GM12878 (cell line): ENCODE data around the gene ZNF169. TPM values are rescaled to one million over a fixed set of nuclear protein-coding genes. Genes with fewer than 3 reads are reported as not detected.

Source experiments
- CEBPZ ChIP-seq: fragments of 150-350 bp; IDR thresholded peaks from 2 replicates; pipeline ENCODE4 v1.6.1; 2016; ENCODE audit warnings: low read depth, low read length
- CUX1 ChIP-seq: IDR thresholded peaks from 2 replicates; pipeline ENCODE4 v1.6.1; 2012; ENCODE audit warnings: improper control_type of control experiment, low read depth, low read length; ENCODE audit not compliant: insufficient replicate concordance
- HCFC1 ChIP-seq: fragments of 150-350 bp; IDR thresholded peaks from 2 replicates; pipeline ENCODE4 v1.6.1; 2014; ENCODE audit warnings: low read length
- HSF1 ChIP-seq: fragments of 150-350 bp; IDR thresholded peaks from 2 replicates; pipeline ENCODE4 v1.6.1; 2014; ENCODE audit warnings: mild to moderate bottlenecking, low read depth, low read length
- IKZF1 ChIP-seq: fragments of 450-650 bp; conservative IDR thresholded peaks from 2 replicates; pipeline ENCODE4 v1.6.1; 2017; ENCODE audit warnings: antibody characterized with exemption, mild to moderate bottlenecking
- NR2F1 ChIP-seq: fragments of 450-650 bp; conservative IDR thresholded peaks from 2 replicates; pipeline ENCODE4 v1.6.1; 2017; ENCODE audit warnings: mild to moderate bottlenecking
- PBX3 ChIP-seq: IDR thresholded peaks from 2 replicates; pipeline ENCODE4 v1.6.1; 2011; ENCODE audit warnings: mild to moderate bottlenecking, low read depth, low read length, moderate library complexity; ENCODE audit not compliant: insufficient replicate concordance
- RELB ChIP-seq: fragments of 450-650 bp; IDR thresholded peaks from 2 replicates; pipeline ENCODE4 v1.6.1; 2017; ENCODE audit warnings: low read depth, mild to moderate bottlenecking, moderate library complexity
- SMAD1 ChIP-seq: fragments of 450-650 bp; IDR thresholded peaks from 2 replicates; pipeline ENCODE4 v1.6.1; 2018; ENCODE audit warnings: mild to moderate bottlenecking, low read depth; ENCODE audit not compliant: partially characterized antibody
- TBL1XR1 ChIP-seq: IDR thresholded peaks from 2 replicates; pipeline ENCODE4 v1.6.1; 2012; ENCODE audit warnings: low read depth, low read length, improper control_type of control experiment
- ZBTB33 ChIP-seq: fragments of 450-650 bp; IDR thresholded peaks from 2 replicates; pipeline ENCODE4 v1.6.1; 2017; ENCODE audit warnings: mild to moderate bottlenecking
- polyA plus RNA-seq, 11 experiments: library from polyadenylated mRNA; depleted of rRNA in 4 of 11; unstranded in 6 of 11; stranded (reverse) in 5 of 11; fragments of >200 nt; fragmentation: Nextera tagmentation in 4 of 11; fragmentation: Illumina TruSeq in 1 of 11; extraction: Ambion mirVana in 4 of 11; extraction: Trizol in 1 of 11; gene quantifications; 1 replicate in 1 of 11; 2 replicates in 10 of 11; pipeline versions ENCODE4 v1.2.1 to v1.2.3, GENCODE V29; 2011 to 2016; ENCODE audit warnings: inconsistent platforms in 2 of 11, missing spikeins in 2 of 11, low read depth in 1 of 11
- total RNA-seq, 4 experiments: library from RNA; depleted of rRNA in 3 of 4; stranded (reverse); fragments of >200 nt in 3 of 4; fragmentation: Illumina TruSeq in 1 of 4; extraction: Trizol in 1 of 4; gene quantifications; 2 replicates each; pipeline versions ENCODE4 v1.2.1 to v1.2.3, GENCODE V29; 2013 to 2021

The ZNF169 gene
- total and polyA plus RNA-seq, 10 of the 15 experiments (the other 5 are each of a cell fraction or from before 2014, with no cell fraction given), result 2.2 to 15.7 (median 5.8) TPM

- TF ChIP-seq CEBPZ (no peak), RELB (no peak), HCFC1 (peak; percentile 98), PBX3 (no peak), ZBTB33 (no peak), SMAD1 (no peak), NR2F1 (no peak), CUX1 (no peak), HSF1 (no peak), IKZF1 (peak; percentile 96), TBL1XR1 (no peak)
Observed at GRCh38 chr9:94259077-94259862, at the start of gene ZNF169 (continued).
